H1 (cell line): Measurements from ENCODE around the gene PRSS21. TPM values are rescaled to one million over a fixed set of nuclear protein-coding genes. Genes with fewer than 3 reads are reported as not detected.

Experiments used
- CTBP2 ChIP-seq: IDR thresholded peaks from 2 replicates; pipeline ENCODE4 v1.7.0; 2011; ENCODE audit warnings: borderline replicate concordance, mild to moderate bottlenecking, moderate library complexity, mixed read lengths, low read length; ENCODE audit not compliant: insufficient read depth, insufficient read length
- RNF2 ChIP-seq: fragments of 200-900, 300-1000 bp; sonication (generic); IDR thresholded peaks from 2 replicates; pipeline ENCODE4 v1.7.1; 2016; ENCODE audit warnings: borderline replicate concordance, low read depth, mild to moderate bottlenecking, antibody characterized with exemption, low read length; ENCODE audit not compliant: poor library complexity, severe bottlenecking; ENCODE audit errors: missing control alignments
- SIX5 ChIP-seq: IDR thresholded peaks from 2 replicates; pipeline ENCODE4 v1.6.1; 2011; ENCODE audit warnings: mild to moderate bottlenecking, low read depth, low read length
- polyA plus RNA-seq, 7 experiments: library from polyadenylated mRNA; depleted of rRNA in 3 of 7; stranded (reverse) in 5 of 7; unstranded in 2 of 7; fragments of >200 nt in 5 of 7; fragments of 200-250 nt in 2 of 7; gene quantifications; 1 replicate in 5 of 7; 2 replicates in 1 of 7; 4 replicates in 1 of 7; pipeline versions ENCODE4 v1.2.1 to v1.2.3, GENCODE V29; 2011 to 2013; ENCODE audit warnings: missing spikeins in 2 of 7, mixed read lengths in 2 of 7
- total RNA-seq: library from RNA; stranded (reverse); fragmentation: NEBNext Ultra II Directional; extraction: Animal tissue kit (Norgen Biotek cat#: 25700); gene quantifications from 2 replicates; pipeline ENCODE4 v1.2.1, GENCODE V29; 2021

The PRSS21 gene
- total and polyA plus RNA-seq, 2 of the 8 experiments (the other 6 are each of a cell fraction or from before 2014, with no cell fraction given), result 0.76 to 1.0 TPM

GRCh38 chr16:2779151-2779920 is 37.7 kb upstream of the PRSS21 start (continued):
- TF ChIP-seq RNF2 (no peak), SIX5 (no peak), CTBP2 (no peak)
